ACC112 (cell line): Measurements from ENCODE around the gene TOP3B.
A peak's percentile ranks its signal among the peaks of the same experiment; 100 is the strongest.

Experiments
- H2AFZ ChIP-seq: fragments of 200-600 bp; sonication (generic); one replicate; pipeline ENCODE4 v1.6.0; 2017; ENCODE audit warnings: antibody characterized with exemption, low read length; ENCODE audit not compliant: unreplicated experiment
- H3K27ac ChIP-seq: fragments of 200-600 bp; sonication (generic); 2 replicates; pipeline ENCODE4 v1.5.1; 2014; ENCODE audit warnings: low read depth, mild to moderate bottlenecking, antibody characterized with exemption, low read length, moderate library complexity
- H3K27me3 ChIP-seq: fragments of 200-600 bp; sonication (generic); 2 replicates; pipeline ENCODE4 v1.6.1; 2014; ENCODE audit warnings: mild to moderate bottlenecking, antibody characterized with exemption, low read length, moderate library complexity, mixed read lengths; ENCODE audit not compliant: insufficient read depth
- H3K36me3 ChIP-seq: fragments of 200-600 bp; sonication (generic); 2 replicates; pipeline ENCODE4 v1.6.1; 2016; ENCODE audit warnings: mild to moderate bottlenecking, antibody characterized with exemption, low read length, moderate library complexity, mixed read lengths; ENCODE audit not compliant: insufficient read depth
- H3K4me1 ChIP-seq: fragments of 200-600 bp; sonication (generic); one replicate; pipeline ENCODE4 v1.6.1; 2016; ENCODE audit warnings: low read length, mixed read lengths; ENCODE audit not compliant: insufficient read depth, unreplicated experiment, control insufficient read depth
- H3K4me3 ChIP-seq: fragments of 200-600 bp; sonication (generic); 2 replicates; pipeline ENCODE4 v1.5.1; 2014; ENCODE audit warnings: mild to moderate bottlenecking, low read depth, low read length
- H3K79me2 ChIP-seq: fragments of 200-600 bp; sonication (generic); one replicate; pipeline ENCODE4 v1.6.0; 2016; ENCODE audit warnings: low read length; ENCODE audit not compliant: control insufficient read depth, unreplicated experiment, insufficient read depth

TOP3B gene

GRCh38 chr22:21982338-21982965 is at the start of gene TOP3B:
TOP3B (minus strand) TSS chr22:21982787; CDS start chr22:21975709, 7,078 bp downstream.
- Histone ChIP-seq H3K4me3 (peak within 1 kb of the TSS; percentile 96), H3K79me2 (peaks cover 19% of the 10 kb centered on the region), H3K27me3 (no peaks in the 10 kb centered on the region), H3K27ac (no peak within 1 kb of the TSS), H2AFZ (peak within 1 kb of the TSS; percentile 83), H3K4me1 (peaks cover 3% of the 10 kb centered on the region), H3K36me3 (no peaks in the 10 kb centered on the region)

- Histone ChIP-seq H2AFZ (no peak overlapping the region), H3K79me2 (no peaks in the 10 kb centered on the region), H3K27ac (no peak overlapping the region), H3K4me1 (no peaks in the 10 kb centered on the region), H3K27me3 (no peaks in the 10 kb centered on the region), H3K36me3 (no peaks in the 10 kb centered on the region), H3K4me3 (no peak overlapping the region)
These were observed 48.8 kb upstream of the TOP3B start for GRCh38 chr22:22031183-22031945.

- Histone ChIP-seq H3K27ac (no peak overlapping the region), H3K36me3 (no peaks in the 10 kb centered on the region), H3K4me3 (no peak overlapping the region), H3K4me1 (no peaks in the 10 kb centered on the region), H3K27me3 (no peaks in the 10 kb centered on the region), H2AFZ (no peak overlapping the region), H3K79me2 (no peaks in the 10 kb centered on the region)
These were observed 48.1 kb upstream of the TOP3B start for GRCh38 chr22:22030493-22031182.

GRCh38 chr22:22027955-22028354 is 45.4 kb upstream of the TOP3B start:
- Histone ChIP-seq H3K4me1 (no peaks in the 10 kb centered on the region), H3K36me3 (no peaks in the 10 kb centered on the region), H3K27me3 (no peaks in the 10 kb centered on the region), H3K27ac (no peak overlapping the region), H2AFZ (no peak overlapping the region), H3K79me2 (no peaks in the 10 kb centered on the region), H3K4me3 (no peak overlapping the region)

- H3K27me3 ChIP-seq = no peaks in the 10 kb centered on the region
- H2AFZ ChIP-seq = no peak overlapping the region
- no peaks in the 10 kb centered on the region for H3K79me2 ChIP-seq
- H3K27ac ChIP-seq = no peak overlapping the region
- no peaks in the 10 kb centered on the region for H3K36me3 ChIP-seq
- no peaks in the 10 kb centered on the region for H3K4me1 ChIP-seq
- no peak overlapping the region for H3K4me3 ChIP-seq
These were observed 43.7 kb upstream of the TOP3B start for GRCh38 chr22:22026157-22026831.

GRCh38 chr22:22025320-22026156 is 43.0 kb upstream of the TOP3B start:
- no peaks in the 10 kb centered on the region for H3K27me3 ChIP-seq
- H3K79me2 ChIP-seq = no peaks in the 10 kb centered on the region
- no peak overlapping the region for H2AFZ ChIP-seq
- H3K27ac ChIP-seq = no peak overlapping the region
- H3K4me1 ChIP-seq = no peaks in the 10 kb centered on the region
- H3K4me3 ChIP-seq = no peak overlapping the region
- no peaks in the 10 kb centered on the region for H3K36me3 ChIP-seq

- no peak overlapping the region for H3K27ac ChIP-seq
- H3K4me3 ChIP-seq = no peak overlapping the region
- H3K4me1 ChIP-seq = no peaks in the 10 kb centered on the region
- no peaks in the 10 kb centered on the region for H3K36me3 ChIP-seq
- H3K79me2 ChIP-seq = no peaks in the 10 kb centered on the region
- no peak overlapping the region for H2AFZ ChIP-seq
- H3K27me3 ChIP-seq = no peaks in the 10 kb centered on the region
These were observed 41.9 kb upstream of the TOP3B start for GRCh38 chr22:22024440-22024839.

- H3K27me3 ChIP-seq = no peaks in the 10 kb centered on the region
- no peak overlapping the region for H2AFZ ChIP-seq
- no peaks in the 10 kb centered on the region for H3K4me1 ChIP-seq
- H3K4me3 ChIP-seq = no peak overlapping the region
- H3K79me2 ChIP-seq = no peaks in the 10 kb centered on the region
- H3K36me3 ChIP-seq = no peaks in the 10 kb centered on the region
- H3K27ac ChIP-seq = no peak overlapping the region
These were observed 41.1 kb upstream of the TOP3B start for GRCh38 chr22:22023581-22024137.

GRCh38 chr22:22022947-22023534 is 40.5 kb upstream of the TOP3B start:
- Histone ChIP-seq H3K4me1 (no peaks in the 10 kb centered on the region), H3K27me3 (no peaks in the 10 kb centered on the region), H3K27ac (no peak overlapping the region), H3K79me2 (no peaks in the 10 kb centered on the region), H3K36me3 (no peaks in the 10 kb centered on the region), H2AFZ (no peak overlapping the region), H3K4me3 (no peak overlapping the region)
